ENCODE measurements around the gene ZNF789.

ZNF789 gene

GRCh38 chr7:99457650-99458493, 14.8 kb upstream of the ZNF789 start:
- no peak overlapping the region for H3K4me3 ChIP-seq (replicated peaks; ENCODE audit: low read depth, low read length)
- no peak for DNase-seq (ENCODE audit: low read depth)
- no peak for TF ChIP-seq CTCF (IDR thresholded peaks at IDR 0.05; ENCODE audit: low read length, missing control alignments)

- no peak overlapping the region for H3K4me3 ChIP-seq (replicated peaks; ENCODE audit: low read depth, low read length)
- peak; percentile 28 for DNase-seq (ENCODE audit: low read depth)
- peak; percentile 36 for TF ChIP-seq CTCF (IDR thresholded peaks at IDR 0.05; ENCODE audit: low read length, missing control alignments)
These were observed 13.6 kb upstream of the ZNF789 start for GRCh38 chr7:99459087-99459486.

GRCh38 chr7:99460651-99461050, 12.0 kb upstream of the ZNF789 start:
- no peak for DNase-seq (ENCODE audit: low read depth)
- no peak for TF ChIP-seq CTCF (IDR thresholded peaks at IDR 0.05; ENCODE audit: low read length, missing control alignments)
- no peak overlapping the region for H3K4me3 ChIP-seq (replicated peaks; ENCODE audit: low read depth, low read length)

GRCh38 chr7:99461221-99461620, 11.5 kb upstream of the ZNF789 start:
- no peak for DNase-seq (ENCODE audit: low read depth)
- no peak for TF ChIP-seq CTCF (IDR thresholded peaks at IDR 0.05; ENCODE audit: low read length, missing control alignments)
- H3K4me3 ChIP-seq (replicated peaks; ENCODE audit: low read depth, low read length), result no peak overlapping the region

GRCh38 chr7:99465421-99465768, 7.3 kb upstream of the ZNF789 start:
- peak overlapping the region; percentile 68 for H3K4me3 ChIP-seq (replicated peaks; ENCODE audit: low read depth, low read length)

GRCh38 chr7:99468336-99468918, 4.3 kb upstream of the ZNF789 start:
- no peak for DNase-seq (ENCODE audit: low read depth)
- no peak for TF ChIP-seq CTCF (IDR thresholded peaks at IDR 0.05; ENCODE audit: low read length, missing control alignments)
- no peak overlapping the region for H3K4me3 ChIP-seq (replicated peaks; ENCODE audit: low read depth, low read length)

More at GRCh38 chr7:99465421-99465768, 7.3 kb upstream of the ZNF789 start:
- DNase-seq (ENCODE audit: low read depth), result no peak
- TF ChIP-seq CTCF (IDR thresholded peaks at IDR 0.05; ENCODE audit: low read length, missing control alignments), result no peak
